Endometrium (tissue), 2 donors: ENCODE data around the gene FLVCR2.
"Not testable (repeated sequence)": the region's sequence is repeated elsewhere in the genome, so short reads cannot be mapped to it uniquely, and the experiment has no call there.

Experiments
- FAIRE-seq: peaks from 2 replicates; lab custom pipeline; 2012; peaks lifted over from hg19 to GRCh38; lab: Jason Lieb, UNC
- donor health status: control.
- donor health status: control.

The FLVCR2 gene

GRCh38 chr14:75662966-75663365, 84.5 kb downstream of the FLVCR2 start:
- FAIRE-seq = no peak

DNA sequence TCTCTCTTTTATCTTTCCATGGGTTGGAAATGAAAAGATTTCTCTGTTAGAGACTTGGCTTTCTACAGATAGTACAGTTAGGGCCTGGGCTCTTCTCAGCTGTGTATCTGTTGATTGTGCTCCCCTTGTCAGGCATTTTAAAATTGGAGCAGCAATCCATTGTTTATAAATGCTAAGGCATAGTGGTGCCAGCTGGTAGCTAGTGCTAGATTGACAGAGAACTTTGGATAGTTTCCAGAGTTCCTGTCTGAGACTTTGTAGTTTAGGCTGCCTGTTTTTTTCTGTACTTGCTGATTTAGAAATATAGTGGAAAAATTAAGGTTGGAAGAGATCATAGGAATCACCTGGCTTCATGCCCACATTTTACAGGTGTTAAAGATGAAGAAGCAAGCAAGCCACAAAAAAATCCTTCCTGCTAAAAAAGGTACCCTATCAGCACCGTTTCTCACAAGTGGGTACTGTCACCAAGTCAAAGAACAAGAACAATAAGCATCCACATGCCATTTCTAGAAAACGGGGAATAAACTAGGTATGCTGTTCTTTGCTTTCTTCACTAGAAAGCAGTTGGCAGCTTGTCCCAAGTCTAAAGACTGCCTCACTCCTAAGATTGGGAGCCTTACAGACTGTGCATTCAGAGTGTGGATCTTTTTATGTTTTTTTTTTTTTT, 88.8 kb downstream of the FLVCR2 start:
- FAIRE-seq = no peak

DNA sequence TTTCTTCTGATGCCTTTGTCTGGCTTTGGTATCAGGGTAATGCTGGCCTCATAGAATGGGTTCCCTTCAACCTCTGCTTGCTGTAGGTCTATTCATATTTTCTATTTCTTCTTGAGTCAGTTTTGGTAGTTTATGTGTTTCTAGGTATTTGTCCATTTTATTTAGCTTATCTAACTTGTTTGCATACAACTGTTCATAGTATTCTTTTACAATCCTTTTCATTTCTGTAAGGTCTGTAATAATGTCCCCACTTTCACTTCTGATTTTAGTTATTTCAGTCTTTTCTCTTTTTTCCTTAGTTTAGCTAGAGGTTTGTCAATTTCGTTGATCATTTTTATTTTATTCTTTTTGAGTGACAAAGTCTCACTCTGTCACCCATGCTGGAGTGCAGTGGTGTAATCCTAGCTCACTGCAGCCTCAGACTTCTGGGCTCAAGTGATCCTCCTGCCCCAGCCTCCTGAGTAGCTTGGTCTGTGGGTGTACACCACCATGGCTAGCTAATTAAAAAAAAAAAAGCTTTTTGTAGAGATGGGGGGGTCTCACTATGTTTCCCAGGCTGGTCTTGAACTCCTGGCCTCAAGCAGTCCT, 94.3 kb downstream of the FLVCR2 start:
- no peak for FAIRE-seq

- FAIRE-seq = no peak
Observed at GRCh38 chr14:75673345-75674035, 95.1 kb downstream of the FLVCR2 start.

- no peak for FAIRE-seq
Observed at GRCh38 chr14:75675265-75675960, 97.0 kb downstream of the FLVCR2 start.

DNA sequence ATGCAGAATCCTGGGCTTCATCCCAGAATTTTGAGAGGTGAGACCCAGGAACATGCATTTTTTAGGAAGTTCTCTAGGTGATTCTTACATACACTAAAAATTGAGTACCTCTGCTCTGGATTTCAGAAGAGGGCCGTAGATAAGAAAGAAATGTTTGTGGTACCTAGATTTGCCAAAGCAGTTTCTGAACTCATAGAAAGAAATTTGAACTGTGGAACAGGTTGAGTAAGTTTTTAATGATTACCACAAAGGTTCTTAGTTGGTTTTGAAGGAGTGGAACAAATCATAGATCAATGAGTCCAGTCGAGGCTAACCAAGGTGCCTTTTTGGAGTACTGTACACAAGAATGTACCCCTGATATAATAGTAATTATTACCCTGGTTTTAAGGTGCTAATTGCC, 107.5 kb downstream of the FLVCR2 start:
- no peak for FAIRE-seq

DNA sequence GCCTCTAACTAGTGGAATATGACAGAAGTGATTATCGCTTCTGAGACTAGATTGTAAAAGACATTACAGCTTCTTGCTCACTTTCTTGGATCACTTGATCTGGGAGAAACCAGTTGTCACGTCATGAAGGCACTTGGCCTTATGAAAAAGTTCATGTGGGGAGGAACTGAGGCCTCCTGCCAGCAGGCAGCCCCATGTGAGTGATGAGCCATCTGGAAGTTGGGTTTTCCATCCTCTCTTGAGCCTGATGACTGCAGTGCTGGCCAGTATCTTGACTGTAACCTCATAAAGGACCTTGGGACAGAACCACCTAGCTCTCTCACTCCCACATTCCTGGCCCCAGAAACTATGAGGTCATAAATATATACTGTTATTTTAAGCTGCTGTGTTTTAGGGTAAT, 110.6 kb downstream of the FLVCR2 start:
- peak; percentile 15 for FAIRE-seq

DNA sequence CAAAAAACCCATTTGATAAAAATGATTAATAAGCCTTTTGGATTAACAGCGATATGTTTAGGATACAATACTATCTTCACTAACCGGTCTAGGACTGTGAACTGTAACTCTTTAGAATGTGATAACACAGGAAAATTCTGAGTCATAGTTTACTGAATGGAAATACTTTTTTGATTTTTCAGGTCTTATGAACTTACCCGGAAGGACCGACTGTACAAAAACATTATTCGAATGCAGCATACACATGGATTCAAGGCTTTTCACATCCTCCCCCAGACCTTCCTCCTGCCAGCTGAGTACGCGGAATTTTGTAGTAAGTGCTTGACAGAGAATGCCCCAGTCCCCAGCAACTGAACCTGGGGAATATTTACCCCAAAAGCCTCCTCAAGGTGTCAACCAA, 111.6 kb downstream of the FLVCR2 start:
- no peak for FAIRE-seq

- FAIRE-seq = not testable (repeated sequence)
Observed at GRCh38 chr14:75695025-75695424, 116.6 kb downstream of the FLVCR2 start.

DNA sequence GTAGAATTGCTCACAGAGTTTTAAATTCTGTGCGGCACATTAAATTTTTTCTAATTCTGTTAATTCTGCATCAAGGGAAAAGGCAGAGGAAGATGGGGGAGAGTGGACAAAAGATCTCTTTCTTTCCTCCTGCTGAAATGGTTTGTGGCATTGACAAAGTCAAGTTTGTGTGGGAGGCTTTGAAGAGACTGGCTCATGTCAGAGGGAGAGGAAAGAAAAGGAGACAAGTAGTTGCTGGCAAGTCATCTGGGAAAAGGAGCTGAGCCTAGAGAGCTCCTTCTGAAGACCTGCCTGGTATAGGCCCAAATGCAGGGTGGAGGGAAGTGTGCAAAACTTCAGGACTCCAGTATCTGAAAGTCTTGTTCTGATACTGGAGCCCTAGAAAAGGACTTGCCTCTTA, 119.0 kb downstream of the FLVCR2 start:
- no peak for FAIRE-seq
